Activated CD4-positive, alpha-beta T cell treated with anti-CD3 and anti-CD28 coated beads, Interleukin-2, amount 50 U/mL, for 16 hours (primary cell): ENCODE data around the gene PLXND1.

ENCODE experiments used
- DNase-seq: peaks from one replicate; pipeline ENCODE4 v3.0.0-alpha.2; 2020

Gene PLXND1

GRCh38 chr3:129581623-129582022 lies 24.9 kb downstream of the PLXND1 start:
- DNase-seq, result no peak

DNA sequence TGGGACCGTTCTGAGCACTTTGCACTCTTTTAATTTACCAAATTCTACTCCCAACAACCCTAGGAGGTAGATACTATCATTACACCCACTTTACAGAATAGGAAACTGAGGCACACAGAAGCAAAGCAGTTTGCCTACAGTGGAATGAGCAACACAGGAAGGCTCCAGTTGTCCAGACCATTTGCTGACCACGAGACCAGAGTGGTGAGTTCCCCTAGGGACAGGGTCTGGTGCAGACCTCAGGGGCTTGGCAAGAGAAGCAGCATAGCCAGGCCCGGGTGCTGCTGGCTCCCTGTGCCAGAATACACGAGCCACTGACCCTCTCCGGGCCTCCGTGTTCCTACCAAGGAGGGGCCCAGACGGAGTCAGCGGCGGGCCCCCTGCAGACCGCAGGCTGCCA lies 26.5 kb downstream of the PLXND1 start:
- no peak for DNase-seq

DNA sequence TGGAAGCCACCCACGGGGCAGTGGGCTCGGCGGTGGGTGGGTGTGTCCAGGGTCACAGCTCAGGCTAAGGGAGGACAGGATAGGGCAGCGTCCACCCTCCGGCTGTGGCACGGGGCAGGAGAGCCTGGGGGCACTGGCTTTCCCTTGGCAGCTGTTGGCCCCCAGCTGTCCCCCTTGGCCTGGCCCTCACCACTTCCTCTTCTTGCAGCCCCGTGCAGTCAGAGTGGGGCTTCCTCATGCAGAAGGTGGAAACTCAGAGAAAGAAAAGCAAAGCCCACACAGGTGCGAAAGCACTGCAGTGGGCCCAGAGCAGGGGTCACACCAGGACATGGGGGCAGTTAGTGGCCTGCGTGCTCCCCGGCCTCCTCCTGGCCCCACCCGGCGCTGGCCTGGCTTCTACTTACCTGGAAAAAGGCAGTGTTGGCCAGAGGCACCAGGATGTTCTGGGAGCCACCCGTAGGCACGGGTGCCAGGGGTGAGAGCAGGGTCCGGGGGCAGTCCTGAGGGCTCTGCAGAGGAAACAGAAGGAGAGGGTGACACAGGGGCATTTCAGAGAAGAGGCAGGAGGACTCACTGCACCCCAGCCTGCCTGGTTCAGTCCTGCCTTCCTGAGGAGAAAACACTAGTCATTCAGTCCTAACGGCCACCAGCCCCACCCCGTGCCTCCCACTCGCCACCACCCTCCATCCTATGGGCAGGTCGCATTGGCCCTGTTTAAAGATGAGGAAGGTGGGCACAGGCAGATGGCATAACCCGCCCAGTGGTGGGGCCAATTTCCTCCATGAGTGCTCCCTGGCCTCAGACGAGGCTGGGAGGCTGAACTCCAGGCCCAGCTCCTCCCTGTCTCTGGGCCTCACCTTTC lies 28.3 kb downstream of the PLXND1 start:
- DNase-seq, result no peak

DNA sequence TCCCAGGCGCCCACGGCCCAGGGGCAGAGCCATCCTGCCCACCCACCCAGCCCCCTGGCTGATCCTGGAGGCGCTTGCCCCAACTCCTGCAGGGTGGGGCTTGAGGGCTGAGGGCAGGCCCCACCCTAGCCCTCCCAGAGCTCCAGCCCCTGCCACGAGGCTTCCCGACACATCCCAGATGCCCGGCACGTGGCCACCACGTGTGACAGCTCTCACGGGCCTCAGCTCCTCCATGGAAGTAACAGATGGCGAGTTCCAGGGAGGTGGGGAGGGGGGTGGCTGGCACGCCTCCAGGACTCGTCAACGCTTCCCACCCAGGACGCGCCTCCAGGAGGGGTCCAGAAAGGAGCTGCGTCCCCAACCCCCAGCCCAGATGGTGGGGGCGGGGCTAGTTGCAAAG lies 29.1 kb downstream of the PLXND1 start:
- DNase-seq, result no peak

DNA sequence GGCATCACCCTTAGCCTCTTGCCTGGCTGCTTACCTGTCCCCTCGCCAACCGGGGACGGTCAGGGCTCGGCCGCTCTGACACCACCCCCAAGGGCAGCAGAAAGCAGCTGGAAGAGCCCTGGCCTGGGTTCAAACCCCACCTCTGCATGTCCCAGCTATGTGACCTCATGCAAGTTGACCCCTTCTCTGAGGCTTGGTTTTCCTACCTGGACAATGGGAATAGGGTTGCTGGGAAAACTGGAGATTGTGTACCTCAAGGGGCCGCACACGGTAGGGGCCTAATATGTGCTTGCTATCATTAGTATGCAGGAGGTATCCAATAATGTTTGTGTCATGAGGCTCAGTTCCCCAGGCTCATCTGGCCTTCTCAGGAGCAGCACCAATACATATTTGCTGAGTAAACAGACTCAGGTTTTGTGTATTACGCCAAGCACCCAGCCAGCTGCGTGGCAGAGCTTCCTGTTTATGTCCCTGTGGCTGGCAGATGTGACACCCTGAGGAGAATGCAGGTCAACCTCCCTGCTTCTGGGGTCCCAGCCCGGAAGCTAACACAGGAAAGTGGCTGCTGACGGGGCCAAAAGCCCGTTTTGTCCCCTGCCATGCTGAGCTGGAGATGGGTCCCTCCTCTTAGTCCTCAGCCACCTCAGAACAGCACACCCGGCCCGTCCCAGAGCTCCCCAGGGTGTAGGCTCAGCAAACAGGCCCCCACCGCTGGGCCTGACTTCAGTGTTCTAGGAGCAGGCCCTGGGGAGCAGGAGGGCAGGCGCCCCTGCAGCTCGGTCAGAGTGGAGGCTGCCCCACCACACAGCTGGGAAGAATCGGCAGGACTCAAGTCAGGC lies 29.7 kb downstream of the PLXND1 start:
- peak; percentile 48 for DNase-seq

GRCh38 chr3:129575997-129576384 lies 30.5 kb downstream of the PLXND1 start:
- DNase-seq, result no peak

GRCh38 chr3:129575233-129575996 lies 31.1 kb downstream of the PLXND1 start:
- no peak for DNase-seq

DNA sequence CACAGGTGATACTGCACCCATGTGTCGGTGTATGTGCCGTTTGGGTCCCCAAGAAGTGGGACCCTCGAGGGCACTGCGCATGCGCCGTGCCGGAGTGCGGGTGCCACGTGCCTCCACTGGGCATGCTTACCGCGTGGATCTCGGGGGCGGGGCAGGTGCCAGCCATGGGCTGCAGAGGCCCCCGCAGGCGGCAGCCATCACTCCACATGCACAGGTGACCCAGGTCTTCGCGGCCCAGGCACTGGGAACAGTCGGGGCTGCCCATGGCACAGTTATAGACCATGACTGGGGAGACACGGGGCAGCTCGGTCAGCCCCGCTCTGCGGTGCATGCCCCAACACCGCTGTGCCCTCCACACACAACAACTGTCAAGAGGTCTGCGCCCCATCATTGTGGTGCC lies 32.3 kb downstream of the PLXND1 start:
- no peak for DNase-seq

GRCh38 chr3:129573493-129573892 lies 33.0 kb downstream of the PLXND1 start:
- DNase-seq, result no peak

GRCh38 chr3:129572603-129573002 lies 33.9 kb downstream of the PLXND1 start:
- no peak for DNase-seq

- DNase-seq, result no peak
These were observed 34.6 kb downstream of the PLXND1 start for GRCh38 chr3:129571605-129572547.

GRCh38 chr3:129569856-129570255 lies 36.6 kb downstream of the PLXND1 start:
- DNase-seq, result no peak

DNA sequence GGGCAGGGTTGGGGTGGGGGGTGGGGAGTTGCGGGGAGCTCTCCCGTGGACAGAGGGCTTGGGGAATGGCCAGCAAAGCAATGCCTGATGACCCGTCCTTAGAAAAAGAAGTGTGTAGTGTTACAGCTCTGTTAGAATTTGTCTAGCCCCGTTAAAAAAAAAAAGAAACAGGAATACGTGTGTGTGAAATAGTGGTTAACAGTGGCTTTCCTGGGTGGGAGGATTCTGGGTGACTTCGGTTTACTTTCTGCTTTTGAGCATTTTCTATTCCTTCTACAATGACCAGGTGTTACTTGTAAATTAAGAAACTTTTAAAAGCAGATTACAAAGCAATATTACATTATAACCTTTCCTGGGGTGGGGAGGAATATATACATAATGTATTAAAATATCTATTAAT lies 38.5 kb downstream of the PLXND1 start:
- DNase-seq, result no peak

DNA sequence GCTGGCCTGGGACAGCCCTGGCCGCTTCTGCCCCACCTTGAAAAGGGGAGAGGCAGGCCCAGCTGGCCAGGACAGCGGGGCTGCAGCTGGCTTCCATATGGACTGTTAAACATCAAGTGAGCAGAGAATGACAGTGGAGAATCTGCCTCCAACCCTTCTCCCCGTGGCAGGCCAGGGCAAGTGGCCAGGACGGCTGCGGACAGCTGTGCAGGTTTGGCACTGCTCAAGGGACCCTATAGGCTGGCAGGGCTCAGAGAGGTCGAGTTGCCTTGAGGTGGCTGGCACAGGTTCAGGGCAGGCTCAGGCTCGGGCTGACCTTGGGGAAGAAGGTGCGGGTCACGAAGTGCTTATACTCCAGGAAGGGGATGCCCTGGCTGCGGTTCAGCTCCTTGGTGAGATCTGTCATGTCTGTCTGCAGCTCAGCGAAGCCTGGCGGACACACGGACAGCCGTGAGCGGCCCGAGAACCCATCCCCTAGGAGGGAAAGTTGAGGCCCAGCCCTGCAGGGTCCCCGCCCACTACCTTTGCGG lies 39.2 kb downstream of the PLXND1 start:
- DNase-seq, result no peak

DNA sequence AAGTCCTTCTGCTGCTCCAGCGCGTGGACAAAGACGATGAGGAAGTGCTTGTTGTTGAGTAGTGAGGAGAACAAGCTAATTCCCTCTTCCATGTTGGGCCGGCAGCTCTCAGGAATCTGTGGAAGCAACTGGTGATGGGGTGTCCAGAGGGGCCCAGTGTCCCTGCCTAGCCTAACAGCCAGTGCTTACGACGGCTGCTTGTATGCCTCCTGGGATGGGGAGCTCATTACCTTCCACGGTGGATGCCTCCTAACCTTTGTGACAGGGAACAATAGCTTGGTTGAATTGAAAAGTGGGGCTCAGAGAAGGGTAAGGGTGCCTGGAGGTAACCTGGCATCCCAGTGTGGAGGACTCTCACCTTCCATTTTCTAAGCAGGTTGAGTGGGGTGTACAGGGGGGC lies 40.6 kb downstream of the PLXND1 start:
- DNase-seq, result no peak

DNA sequence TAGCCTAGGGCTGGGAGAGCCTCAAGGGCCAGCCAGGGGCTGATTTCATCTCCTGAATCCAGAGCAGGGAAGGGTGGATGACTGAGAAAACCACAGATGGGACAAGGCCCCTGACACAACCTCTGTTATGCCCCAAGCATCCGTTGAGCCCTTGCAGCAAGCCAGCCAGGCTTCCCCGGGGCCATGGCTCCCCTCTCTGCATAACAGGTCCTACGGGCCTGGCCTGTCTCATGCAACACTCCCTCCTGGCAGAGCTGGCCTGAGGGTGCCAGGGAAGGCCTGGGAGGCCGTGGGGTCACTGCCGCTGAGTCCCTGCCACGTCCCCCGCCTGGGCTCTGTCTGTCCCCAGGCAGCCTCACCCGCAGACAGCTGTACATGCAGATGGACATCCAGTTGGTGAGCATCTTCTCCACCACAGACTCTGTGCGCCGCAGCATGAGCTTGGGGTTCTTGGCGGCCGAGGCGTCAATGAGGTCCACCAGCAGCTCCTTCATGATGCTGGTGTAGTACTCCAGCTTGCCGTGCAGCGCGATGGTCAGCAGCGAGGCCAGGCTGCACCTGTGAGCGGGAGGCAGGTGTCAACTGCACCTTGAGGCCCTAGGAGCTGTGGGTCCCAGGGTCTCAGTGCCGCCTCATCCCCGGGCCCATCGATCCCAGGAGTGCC lies 41.4 kb downstream of the PLXND1 start:
- no peak for DNase-seq

DNA sequence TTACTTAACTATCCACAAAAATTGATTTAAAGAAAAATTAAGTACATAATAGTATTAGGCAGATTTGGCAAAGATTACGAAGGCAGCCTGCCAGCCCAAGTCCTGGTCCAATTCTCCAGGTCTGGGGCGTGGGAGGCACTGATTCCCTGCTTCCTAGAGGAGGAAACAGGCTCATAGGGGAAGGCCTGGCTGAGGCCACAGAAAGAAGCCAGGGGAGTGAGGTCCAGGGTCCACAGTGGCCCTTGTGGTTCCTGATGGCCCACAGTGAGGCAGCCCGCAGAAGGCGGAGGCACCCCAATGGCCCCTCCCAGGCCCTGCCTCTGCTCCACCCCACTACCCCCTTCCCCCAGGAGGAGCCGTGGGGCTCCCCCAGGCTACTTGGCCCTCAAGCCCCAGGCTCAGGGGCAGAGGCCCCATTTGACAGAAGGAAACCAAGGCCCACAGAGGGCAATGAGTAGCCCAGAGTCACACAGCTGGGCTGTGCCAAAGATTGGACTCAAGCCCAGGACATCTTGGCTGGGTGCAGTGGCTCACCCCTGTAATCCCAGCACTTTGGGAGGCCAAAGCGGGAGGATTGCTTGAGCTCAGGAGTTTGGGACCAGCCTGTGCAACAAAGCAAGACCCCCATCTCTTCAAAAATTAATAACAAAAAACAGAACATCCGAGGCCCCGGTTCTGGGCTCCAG lies 42.5 kb downstream of the PLXND1 start:
- DNase-seq, result no peak

- DNase-seq, result no peak
These were observed 43.1 kb downstream of the PLXND1 start for GRCh38 chr3:129563332-129563731.

DNA sequence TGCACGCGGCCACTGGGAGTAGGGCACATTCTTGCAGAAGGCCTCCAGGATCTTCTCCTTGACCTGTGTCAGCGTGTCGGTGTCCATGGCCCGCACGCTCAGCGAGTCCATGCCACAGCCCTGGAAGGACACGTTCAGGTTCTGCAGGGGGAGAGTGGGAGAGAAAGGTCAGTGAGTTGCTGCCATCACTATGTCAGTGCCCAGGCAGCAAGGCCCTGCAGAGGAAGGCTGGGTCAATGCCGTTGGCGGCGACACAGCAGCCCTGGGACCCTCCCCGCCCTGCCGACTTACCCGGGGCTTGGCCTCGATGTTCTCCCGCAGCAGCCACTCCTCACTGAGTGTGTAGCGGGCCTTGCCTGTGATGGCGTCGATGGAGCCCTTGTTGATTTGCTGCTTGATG lies 43.7 kb downstream of the PLXND1 start:
- no peak for DNase-seq

GRCh38 chr3:129561619-129562248 lies 44.7 kb downstream of the PLXND1 start:
- DNase-seq, result no peak
